ENCODE results near the gene ACTL8.

DNA sequence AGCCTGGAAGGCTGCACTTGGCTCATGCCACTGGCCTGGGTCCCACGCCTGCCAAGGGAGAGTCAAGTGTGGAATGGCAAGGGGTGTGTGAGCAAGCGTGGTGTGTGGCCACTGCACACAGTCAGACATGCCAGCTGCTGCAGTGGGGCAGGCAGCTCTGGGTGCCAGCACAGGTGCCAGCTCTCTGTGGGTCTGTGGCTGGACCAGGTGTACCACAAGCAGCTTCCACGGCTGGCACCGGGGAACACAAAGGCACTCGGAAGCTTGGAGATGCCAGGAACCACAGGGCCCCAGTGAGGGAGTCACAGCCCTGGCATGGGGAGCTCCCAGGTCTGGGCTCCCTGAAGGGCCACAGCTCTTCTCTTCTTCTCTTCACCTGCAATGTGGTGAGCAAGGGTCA is 34.8 kb downstream of the ACTL8 start:
- no peak for TF ChIP-seq POLR2A (IDR thresholded peaks at IDR 0.05)
- TF ChIP-seq, protein P1, sequence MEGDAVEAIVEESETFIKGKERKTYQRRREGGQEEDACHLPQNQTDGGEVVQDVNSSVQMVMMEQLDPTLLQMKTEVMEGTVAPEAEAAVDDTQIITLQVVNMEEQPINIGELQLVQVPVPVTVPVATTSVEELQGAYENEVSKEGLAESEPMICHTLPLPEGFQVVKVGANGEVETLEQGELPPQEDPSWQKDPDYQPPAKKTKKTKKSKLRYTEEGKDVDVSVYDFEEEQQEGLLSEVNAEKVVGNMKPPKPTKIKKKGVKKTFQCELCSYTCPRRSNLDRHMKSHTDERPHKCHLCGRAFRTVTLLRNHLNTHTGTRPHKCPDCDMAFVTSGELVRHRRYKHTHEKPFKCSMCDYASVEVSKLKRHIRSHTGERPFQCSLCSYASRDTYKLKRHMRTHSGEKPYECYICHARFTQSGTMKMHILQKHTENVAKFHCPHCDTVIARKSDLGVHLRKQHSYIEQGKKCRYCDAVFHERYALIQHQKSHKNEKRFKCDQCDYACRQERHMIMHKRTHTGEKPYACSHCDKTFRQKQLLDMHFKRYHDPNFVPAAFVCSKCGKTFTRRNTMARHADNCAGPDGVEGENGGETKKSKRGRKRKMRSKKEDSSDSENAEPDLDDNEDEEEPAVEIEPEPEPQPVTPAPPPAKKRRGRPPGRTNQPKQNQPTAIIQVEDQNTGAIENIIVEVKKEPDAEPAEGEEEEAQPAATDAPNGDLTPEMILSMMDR (IDR thresholded peaks at IDR 0.05 in 4 of 5, conservative IDR thresholded peaks at IDR 0.05 in 1 of 5), result no peak
